Sigmoid colon (tissue), 7 donors: Measurements from ENCODE around the gene NACAD. TPM values are rescaled to one million over a fixed set of nuclear protein-coding genes. Genes with fewer than 3 reads are reported as not detected.

Experiments used
- DNase-seq: peaks from one replicate; pipeline ENCODE4 v3.0.0-alpha.2; 2019
- H3K27ac ChIP-seq, 4 donors: fragments of 200-600 bp; sonication (generic); one replicate each; pipeline ENCODE4 v1.5.1; 2016 to 2019; ENCODE audit warnings: mild to moderate bottlenecking in 1 of 4
- H3K27me3 ChIP-seq, 3 donors: fragments of 200-600 bp; sonication (generic); one replicate each; pipeline ENCODE4 v1.5.1; 2019; ENCODE audit warnings: mild to moderate bottlenecking in 1 of 3
- H3K36me3 ChIP-seq, 4 donors: fragments of 200-600 bp; sonication (generic); one replicate each; pipeline ENCODE4 v1.5.1; 2016 to 2019
- H3K4me1 ChIP-seq, 4 donors: fragments of 200-600 bp; sonication (generic); one replicate each; pipeline ENCODE4 v1.5.1; 2017 to 2019
- H3K4me3 ChIP-seq, 4 donors: fragments of 200-600 bp; sonication (generic); one replicate each; pipeline ENCODE4 v1.5.1; 2017 to 2019; ENCODE audit warnings: mild to moderate bottlenecking in 2 of 4, moderate library complexity in 1 of 4
- H3K9me3 ChIP-seq, 4 donors: fragments of 200-600 bp in 3 of 4; sonication (generic) in 3 of 4; one replicate each; pipeline versions ENCODE4 v1.5.1 to v1.6.1; 2013 to 2019
- CTCF ChIP-seq, 4 experiments: fragments of 450-650 bp in 3 of 4; fragments of 200-600 bp in 1 of 4; IDR thresholded peaks; one replicate each; pipeline ENCODE4 v1.5.1; 2016 to 2019; ENCODE audit warnings: antibody characterized with exemption in 4 of 4, mild to moderate bottlenecking in 3 of 4, moderate library complexity in 2 of 4
- EP300 ChIP-seq, 4 donors: sonication (generic); formaldehyde crosslinking; IDR thresholded peaks; one replicate each; pipeline ENCODE4 v1.6.1; 2017; ENCODE audit warnings: antibody characterized with exemption in 4 of 4
- POLR2A ChIP-seq, 2 donors: fragments of 450-650 bp; IDR thresholded peaks; one replicate each; pipeline ENCODE4 v1.6.1; 2016; ENCODE audit warnings: antibody characterized with exemption in 2 of 2, mild to moderate bottlenecking in 2 of 2, moderate library complexity in 2 of 2
- POLR2AphosphoS5 ChIP-seq, 4 donors: sonication (generic); formaldehyde crosslinking; IDR thresholded peaks; one replicate each; pipeline ENCODE4 v1.6.1; 2017; ENCODE audit warnings: antibody characterized with exemption in 4 of 4
- WGBS, 2 donors: extraction: QIAGEN DNeasy Blood & Tissue Kit; methylation state at CpG; one replicate each; pipeline ENCODE4 v1.1.7; 2013; 5-methylcytosine and 5-hydroxymethylcytosine counted together
- intact Hi-C: fragments of 100-400 bp; cut with DNase I; formaldehyde crosslinking; loops from one replicate; pipeline ENCODE4 v1.15.1; 2023
- polyA plus RNA-seq, 3 donors: library from polyadenylated mRNA; stranded (reverse); fragments of 200-250 nt; gene quantifications; one replicate each; pipeline ENCODE4 v1.2.3, GENCODE V29; 2013
- total RNA-seq, 4 donors: library from RNA; depleted of rRNA; stranded (reverse); fragments of >200 nt; gene quantifications; one replicate each; pipeline ENCODE4 v1.1.0, GENCODE V29; 2016
- donor health status: healthy with polysubstance abuse.
- donor health status: Bipolar disorder and iron deficiency.
- donor health status: healthy.

Gene NACAD
- total and polyA plus RNA-seq, 7 donors = 0.23 to 8.9 (median 3.2) TPM

GRCh38 chr7:45075871-45076796, 12.6 kb downstream of the NACAD start:
- intact Hi-C loops = no loop called here
- no peaks in the 10 kb centered on the region for H3K9me3 ChIP-seq
- H3K27ac ChIP-seq = no peak overlapping the region
- H3K36me3 ChIP-seq = peaks cover 27 to 63% (median 40%) of the 10 kb centered on the region in 4 donors
- WGBS, 2 donors = 94 to 96% methylated on average over 35 of the region's 35 CpGs
- TF ChIP-seq POLR2AphosphoS5 (IDR thresholded peaks at IDR 0.05) (no peak), POLR2A (IDR thresholded peaks at IDR 0.05) (no peak), EP300 (IDR thresholded peaks at IDR 0.05) (no peak), CTCF (IDR thresholded peaks at IDR 0.05) (no peak)
- no peaks in the 10 kb centered on the region for H3K4me1 ChIP-seq
- no peak overlapping the region for H3K4me3 ChIP-seq
- no peaks in the 10 kb centered on the region for H3K27me3 ChIP-seq
- no peak for DNase-seq

GRCh38 chr7:45075355-45075644, 13.5 kb downstream of the NACAD start:
- intact Hi-C loops = no loop called here
- 84 to 94% methylated on average over 1 of the region's 1 CpG for WGBS, 2 donors
- no peak for DNase-seq
- Histone ChIP-seq H3K27ac (no peak overlapping the region), H3K4me3 (no peak overlapping the region), H3K36me3 (peaks cover 27 to 72% (median 41%) of the 10 kb centered on the region in 4 donors), H3K9me3 (no peaks in the 10 kb centered on the region), H3K4me1 (no peaks in the 10 kb centered on the region), H3K27me3 (no peaks in the 10 kb centered on the region)
- TF ChIP-seq EP300 (IDR thresholded peaks at IDR 0.05) (no peak), POLR2AphosphoS5 (IDR thresholded peaks at IDR 0.05) (no peak), POLR2A (IDR thresholded peaks at IDR 0.05) (no peak), CTCF (IDR thresholded peaks at IDR 0.05) (no peak)

GRCh38 chr7:45074528-45075354, 14.0 kb downstream of the NACAD start:
- peaks cover 27 to 77% (median 42%) of the 10 kb centered on the region in 4 donors for H3K36me3 ChIP-seq
- no peaks in the 10 kb centered on the region for H3K4me1 ChIP-seq
- H3K9me3 ChIP-seq = no peaks in the 10 kb centered on the region
- DNase-seq = no peak
- intact Hi-C loops = no loop called here
- TF ChIP-seq EP300 (IDR thresholded peaks at IDR 0.05) = no peak
- TF ChIP-seq CTCF (IDR thresholded peaks at IDR 0.05) = no peak
- TF ChIP-seq POLR2A (IDR thresholded peaks at IDR 0.05) = no peak
- no peak for TF ChIP-seq POLR2AphosphoS5 (IDR thresholded peaks at IDR 0.05)
- H3K27me3 ChIP-seq = no peaks in the 10 kb centered on the region
- H3K4me3 ChIP-seq = no peak overlapping the region
- WGBS, 2 donors = 92 to 95% methylated on average over 16 of the region's 16 CpGs
- H3K27ac ChIP-seq = no peak overlapping the region

GRCh38 chr7:45073786-45074527, 14.8 kb downstream of the NACAD start:
- 91 to 93% methylated on average over 15 of the region's 15 CpGs for WGBS, 2 donors
- H3K27ac ChIP-seq = no peak overlapping the region

More at GRCh38 chr7:45073786-45074527, 14.8 kb downstream of the NACAD start:
- peaks cover 27 to 85% (median 47%) of the 10 kb centered on the region in 4 donors for H3K36me3 ChIP-seq
- DNase-seq = no peak
- H3K4me1 ChIP-seq = no peaks in the 10 kb centered on the region
- H3K27me3 ChIP-seq = no peaks in the 10 kb centered on the region
- H3K4me3 ChIP-seq = no peak overlapping the region
- TF ChIP-seq CTCF (IDR thresholded peaks at IDR 0.05) (no peak), POLR2A (IDR thresholded peaks at IDR 0.05) (no peak), POLR2AphosphoS5 (IDR thresholded peaks at IDR 0.05) (no peak), EP300 (IDR thresholded peaks at IDR 0.05) (no peak)
- no peaks in the 10 kb centered on the region for H3K9me3 ChIP-seq
- intact Hi-C loops = no loop called here
